Activated T-cell treated with anti-CD3 and anti-CD28 coated beads, Interleukin-2, amount 50 U/mL, for 4 hours (primary cell): ENCODE data around the gene SMPD3. TPM values are rescaled to one million over a fixed set of nuclear protein-coding genes. Genes with fewer than 3 reads are reported as not detected.

ENCODE experiments used
- ATAC-seq, 2 donors: fragments of 200-7000 bp; cut with Tn5 transposase; one replicate each; pipeline ENCODE4 v1.10.0; 2021
- DNase-seq: peaks from one replicate; pipeline ENCODE4 v3.0.0-alpha.2; 2020
- H3K27me3 Mint-ChIP-seq: one replicate; pipeline ENCODE4 v1.8.0; 2021; ENCODE audit warnings: low read depth, mixed read lengths
- H3K36me3 Mint-ChIP-seq: one replicate; pipeline ENCODE4 v1.8.0; 2022; ENCODE audit warnings: mixed read lengths; ENCODE audit not compliant: insufficient read depth
- H3K4me1 Mint-ChIP-seq: one replicate; pipeline ENCODE4 v1.8.0; 2021; ENCODE audit warnings: low read depth, mixed read lengths
- H3K4me3 Mint-ChIP-seq: one replicate; pipeline ENCODE4 v1.8.0; 2021; ENCODE audit warnings: mild to moderate bottlenecking, moderate library complexity, mixed read lengths
- H3K9me3 Mint-ChIP-seq: one replicate; pipeline ENCODE4 v1.8.0; 2021; ENCODE audit warnings: mixed read lengths
- total RNA-seq, 3 donors: library from RNA; stranded (reverse); gene quantifications; one replicate each; pipeline ENCODE4 v1.2.1, GENCODE V29; 2021

SMPD3 gene
- total RNA-seq, 3 donors from 2014 or later = 0.24 to 0.71 (median 0.40) TPM

DNA sequence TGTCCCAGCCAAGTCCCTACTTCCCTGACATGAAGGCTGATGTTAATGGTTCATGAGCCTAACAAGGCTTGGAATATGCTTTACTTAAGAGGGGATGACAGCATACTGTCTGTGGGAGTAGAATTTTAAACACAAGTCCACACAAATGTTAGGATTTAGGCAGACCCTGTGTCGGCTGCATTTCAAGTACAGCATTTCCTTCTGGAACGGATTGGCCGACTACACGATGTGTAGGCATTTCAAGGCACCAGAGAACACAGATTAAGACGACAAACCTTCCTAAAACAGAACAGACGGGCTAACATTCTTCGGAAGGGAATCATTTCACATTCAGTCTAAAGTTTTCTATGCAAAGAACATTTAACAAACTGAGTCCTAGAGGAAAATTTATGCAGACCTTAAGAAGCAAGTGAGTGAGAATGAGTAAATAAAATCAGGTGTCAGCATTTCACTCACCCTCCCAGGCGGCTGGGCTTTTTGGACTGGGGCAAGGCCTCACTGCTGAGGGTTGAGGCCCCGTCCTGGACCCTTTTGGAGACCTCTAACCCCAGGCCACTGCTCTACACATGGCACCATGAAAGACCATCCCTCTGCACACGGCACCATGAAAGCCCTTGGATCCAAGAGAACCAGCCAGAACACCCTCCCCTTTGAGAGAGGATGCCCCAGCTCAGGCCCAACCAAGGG is 67.5 kb downstream of the SMPD3 start:
- Mint-ChIP-seq H3K4me1 (peaks cover 32% of the 10 kb centered on the region), H3K27me3 (no peaks in the 10 kb centered on the region), H3K36me3 (no peaks in the 10 kb centered on the region), H3K4me3 (no peak overlapping the region), H3K9me3 (no peaks in the 10 kb centered on the region)
- DNase-seq (no peak), ATAC-seq (no peak)

DNA sequence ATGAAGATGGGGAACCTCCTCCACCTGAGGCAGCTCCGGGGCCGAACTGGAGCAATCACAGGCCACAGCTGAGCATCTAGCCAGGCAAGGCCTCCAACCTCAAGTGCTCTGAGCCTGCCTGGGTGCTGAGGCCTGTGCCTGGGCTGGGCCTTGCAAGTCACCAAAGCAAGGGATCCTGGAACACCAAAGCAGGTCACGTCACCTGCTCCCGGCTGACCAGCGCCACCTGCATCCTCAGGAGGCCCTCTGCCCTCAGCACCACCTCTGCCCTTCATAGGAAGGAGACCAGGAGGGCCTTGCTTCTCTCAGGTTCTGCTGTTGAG is 68.0 kb downstream of the SMPD3 start:
- no peaks in the 10 kb centered on the region for H3K27me3 Mint-ChIP-seq
- DNase-seq (no peak), ATAC-seq (no peak)
- H3K36me3 Mint-ChIP-seq = no peaks in the 10 kb centered on the region
- H3K4me1 Mint-ChIP-seq = peaks cover 32% of the 10 kb centered on the region
- H3K4me3 Mint-ChIP-seq = no peak overlapping the region
- no peaks in the 10 kb centered on the region for H3K9me3 Mint-ChIP-seq

DNA sequence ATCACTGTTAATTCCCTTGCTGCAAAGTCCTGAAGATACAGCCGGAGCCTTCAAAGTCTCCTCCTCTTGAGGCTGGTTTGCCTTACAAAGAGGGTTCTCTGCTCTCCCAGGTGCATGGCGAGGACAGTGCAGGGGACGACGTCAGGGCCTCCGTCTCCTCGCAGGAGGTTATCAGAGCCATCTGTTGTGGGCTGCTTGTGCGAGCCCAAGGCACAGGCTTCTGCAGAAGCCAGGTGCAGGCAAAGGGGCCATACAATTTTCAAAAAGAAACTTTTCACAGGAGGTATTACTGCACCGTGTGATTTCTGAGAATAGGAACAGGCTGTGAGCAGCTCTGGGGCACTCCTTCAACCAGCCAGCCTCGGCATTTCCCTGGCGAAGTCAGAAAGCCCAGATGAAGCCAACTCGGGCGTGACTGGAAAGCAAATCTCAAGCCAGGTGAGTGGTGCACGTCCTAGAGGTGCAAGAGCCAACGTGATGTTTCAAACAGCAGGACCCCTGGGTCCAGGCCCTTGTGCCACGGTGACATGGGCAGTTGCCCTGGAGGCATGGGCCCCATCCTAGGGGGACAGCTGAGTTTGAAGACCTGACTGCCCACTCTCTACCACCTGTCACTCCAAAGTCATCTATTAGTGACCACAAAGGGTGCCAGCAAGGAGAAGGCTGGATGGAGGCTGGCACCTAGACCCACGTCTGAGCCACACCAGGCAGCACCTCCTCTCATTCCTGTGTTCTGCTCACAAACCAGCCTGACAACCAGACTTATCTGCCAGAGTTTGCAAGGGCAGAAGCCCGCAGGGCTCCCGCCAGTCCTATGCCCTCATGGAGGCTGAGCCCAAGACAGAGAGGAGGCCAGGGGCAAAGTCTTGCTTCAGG is 68.6 kb downstream of the SMPD3 start:
- ATAC-seq = peak; percentile 23 to 28
- no peaks in the 10 kb centered on the region for H3K27me3 Mint-ChIP-seq
- H3K4me1 Mint-ChIP-seq = peaks cover 31% of the 10 kb centered on the region
- H3K4me3 Mint-ChIP-seq = no peak overlapping the region
- H3K36me3 Mint-ChIP-seq = no peaks in the 10 kb centered on the region
- DNase-seq = no peak
- no peaks in the 10 kb centered on the region for H3K9me3 Mint-ChIP-seq

DNA sequence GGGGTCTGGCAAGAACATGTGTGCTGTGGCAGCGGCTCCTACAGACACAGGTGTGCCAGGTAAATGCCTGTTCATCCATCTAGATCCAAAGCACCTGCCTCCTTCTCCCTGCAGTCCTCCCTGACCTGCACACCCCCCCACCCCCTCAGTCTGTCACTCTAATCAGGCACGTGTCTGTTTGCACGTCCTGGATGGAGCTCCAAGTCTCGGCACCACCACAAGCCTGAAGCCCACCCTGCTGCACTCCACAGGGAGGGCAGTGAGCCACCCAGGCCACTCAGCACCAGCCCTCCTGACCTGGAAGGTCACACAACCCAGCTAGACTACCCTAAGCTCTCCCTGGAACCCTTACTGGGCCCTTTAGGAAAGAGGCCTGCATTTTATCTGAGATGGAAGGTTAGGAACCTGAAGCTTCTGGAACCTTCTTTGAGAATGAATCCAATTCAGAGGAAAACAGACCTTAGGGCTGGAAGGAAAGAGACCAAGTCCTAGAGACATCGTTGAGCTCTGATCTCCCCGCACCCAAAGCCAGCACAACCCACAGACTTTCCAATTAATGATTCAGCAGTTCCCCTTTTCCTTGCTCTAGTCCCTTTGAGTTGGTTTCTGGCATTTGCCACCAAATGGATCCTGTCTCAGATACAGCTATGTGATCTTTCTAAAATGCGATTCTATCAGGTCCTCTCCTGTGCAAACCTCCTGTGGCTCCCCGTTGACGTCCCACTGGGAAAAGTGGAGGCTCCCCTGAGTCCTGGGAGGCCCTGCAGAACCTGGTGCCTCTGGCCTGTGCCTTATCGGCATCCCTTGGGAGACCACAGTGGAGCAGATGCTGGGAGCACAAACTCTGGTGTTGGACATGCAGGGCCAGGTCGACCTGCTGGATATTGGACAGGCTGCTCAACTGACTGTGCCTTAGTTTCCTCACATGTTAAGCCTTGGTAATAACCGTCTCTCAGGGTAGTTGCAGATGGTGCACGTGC is 69.6 kb downstream of the SMPD3 start:
- DNase-seq (no peak), ATAC-seq (no peak)
- peaks cover 28% of the 10 kb centered on the region for H3K4me1 Mint-ChIP-seq
- no peak overlapping the region for H3K4me3 Mint-ChIP-seq
- H3K36me3 Mint-ChIP-seq = no peaks in the 10 kb centered on the region
- no peaks in the 10 kb centered on the region for H3K27me3 Mint-ChIP-seq
- no peaks in the 10 kb centered on the region for H3K9me3 Mint-ChIP-seq

DNA sequence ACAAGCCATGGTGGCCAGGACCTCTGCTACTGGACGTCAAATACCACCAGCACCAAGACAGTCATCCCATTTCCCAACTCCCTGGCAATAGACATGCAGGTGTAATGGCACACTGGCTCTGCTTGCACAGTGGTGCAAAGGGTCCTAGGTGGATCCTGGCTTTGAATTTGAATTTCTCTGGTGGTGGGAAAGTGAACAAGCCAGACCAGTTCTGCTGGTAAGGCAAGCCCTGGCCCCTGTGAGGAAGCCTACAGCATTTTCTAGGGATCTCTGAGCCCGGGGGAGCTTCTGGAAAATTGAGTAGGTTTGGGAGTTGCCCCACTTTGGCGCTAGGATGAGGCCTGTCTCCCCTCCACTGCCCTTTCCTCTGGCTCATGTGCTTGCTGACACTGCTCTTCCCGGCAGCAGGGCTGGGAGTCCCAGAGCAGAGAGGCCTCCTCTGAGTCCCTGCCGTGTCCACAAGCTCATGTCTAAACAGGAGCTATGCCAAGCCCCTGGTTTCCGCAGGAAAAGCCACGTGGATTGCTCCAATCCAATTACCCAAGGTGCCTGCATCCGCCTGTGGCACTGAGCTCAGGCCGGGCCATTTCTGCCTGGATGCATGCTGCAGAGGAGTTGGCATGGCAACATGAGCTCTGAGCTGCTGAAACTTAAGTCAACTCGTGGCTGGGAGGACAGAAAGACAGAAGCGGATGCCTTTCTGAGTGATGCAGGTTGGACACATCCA is 70.5 kb downstream of the SMPD3 start:
- no peak for ATAC-seq
- H3K9me3 Mint-ChIP-seq = no peaks in the 10 kb centered on the region
- no peaks in the 10 kb centered on the region for H3K36me3 Mint-ChIP-seq
- no peaks in the 10 kb centered on the region for H3K27me3 Mint-ChIP-seq
- no peak for DNase-seq
- no peak overlapping the region for H3K4me3 Mint-ChIP-seq
- peaks cover 26% of the 10 kb centered on the region for H3K4me1 Mint-ChIP-seq

DNA sequence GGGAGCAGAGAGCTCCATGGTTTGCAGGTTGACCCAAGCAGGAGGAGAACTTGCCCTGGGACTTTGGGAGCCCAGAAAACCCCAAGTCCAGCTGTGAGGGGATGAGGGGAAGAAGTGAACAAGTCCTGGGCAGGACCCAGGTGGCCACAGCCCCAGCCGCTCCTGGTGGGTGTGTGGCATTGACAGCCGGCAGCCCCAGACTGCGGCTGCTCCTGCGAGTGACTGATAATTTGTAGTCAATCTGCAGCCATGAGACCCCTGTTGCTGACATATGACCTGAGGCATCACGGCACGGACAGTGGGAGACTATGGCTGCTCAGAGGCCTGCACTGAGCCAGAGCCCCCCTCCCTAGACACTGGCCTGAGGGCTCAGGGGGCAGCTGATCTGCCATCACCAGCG is 71.1 kb downstream of the SMPD3 start:
- Mint-ChIP-seq H3K4me3 (no peak overlapping the region), H3K4me1 (peaks cover 24% of the 10 kb centered on the region), H3K36me3 (no peaks in the 10 kb centered on the region), H3K27me3 (no peaks in the 10 kb centered on the region), H3K9me3 (no peaks in the 10 kb centered on the region)
- ATAC-seq (no peak), DNase-seq (no peak)

DNA sequence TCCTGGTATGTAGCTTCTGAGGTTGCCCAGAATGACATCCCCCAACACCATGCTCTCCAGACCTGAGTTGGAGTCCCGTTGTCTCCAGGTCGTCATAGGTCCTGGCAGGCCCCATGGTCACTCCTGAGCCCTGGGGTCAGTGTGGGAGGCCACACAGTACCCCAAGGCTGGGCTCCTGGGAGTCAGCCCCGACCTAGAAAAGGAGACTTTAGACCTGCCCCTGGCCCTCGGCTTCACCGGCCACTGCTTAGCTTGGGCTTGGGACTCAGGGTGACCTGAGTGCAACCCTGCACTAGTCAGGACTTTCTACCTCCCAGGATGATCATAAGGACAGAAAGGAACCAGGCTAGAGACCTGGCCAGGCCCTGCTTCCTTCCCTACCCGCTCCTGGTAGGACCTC is 71.7 kb downstream of the SMPD3 start:
- DNase-seq (no peak), ATAC-seq (no peak)
- Mint-ChIP-seq H3K9me3 (no peaks in the 10 kb centered on the region), H3K4me1 (peaks cover 22% of the 10 kb centered on the region), H3K27me3 (peaks cover 2% of the 10 kb centered on the region), H3K36me3 (no peaks in the 10 kb centered on the region), H3K4me3 (no peak overlapping the region)

DNA sequence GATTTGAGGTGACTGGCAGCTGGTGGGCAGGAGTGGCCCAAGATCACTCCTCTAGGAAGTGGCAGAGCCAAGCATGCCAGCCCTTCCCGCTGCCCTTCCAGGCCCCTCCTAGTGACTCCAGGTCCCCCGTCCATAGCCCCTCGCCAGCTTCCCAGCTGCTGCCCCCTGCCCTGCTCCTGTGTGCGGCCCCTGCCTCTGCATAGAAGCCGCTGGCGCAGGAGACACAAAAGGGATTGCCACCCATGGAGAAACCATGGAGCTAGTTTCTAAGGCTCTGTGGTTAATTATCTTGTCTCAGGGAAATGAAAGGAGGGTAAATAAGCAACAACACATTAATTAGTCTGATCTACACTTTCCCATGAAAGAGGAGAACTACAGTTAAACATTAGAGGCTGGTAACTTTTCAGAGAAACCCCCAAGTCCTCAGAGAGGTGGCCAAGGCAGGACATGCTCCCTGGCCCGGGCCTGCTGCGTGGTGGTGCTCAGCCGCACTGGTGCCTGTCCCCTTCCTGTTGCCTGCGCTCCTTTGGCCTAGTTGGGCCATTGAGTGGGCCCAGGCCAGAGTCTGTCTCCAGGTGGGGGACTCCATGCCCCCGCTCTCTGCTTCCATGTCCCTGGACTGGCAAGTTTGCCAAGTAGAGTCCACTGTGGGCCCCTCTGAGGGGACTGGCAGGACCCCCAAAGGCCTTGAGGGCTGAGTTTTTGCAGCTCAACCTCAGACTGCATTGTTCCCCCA is 72.3 kb downstream of the SMPD3 start:
- no peak for DNase-seq
- Mint-ChIP-seq H3K4me1 (peaks cover 23% of the 10 kb centered on the region), H3K9me3 (no peaks in the 10 kb centered on the region), H3K36me3 (no peaks in the 10 kb centered on the region), H3K4me3 (no peak overlapping the region), H3K27me3 (peaks cover 2% of the 10 kb centered on the region)
- ATAC-seq = no peak

DNA sequence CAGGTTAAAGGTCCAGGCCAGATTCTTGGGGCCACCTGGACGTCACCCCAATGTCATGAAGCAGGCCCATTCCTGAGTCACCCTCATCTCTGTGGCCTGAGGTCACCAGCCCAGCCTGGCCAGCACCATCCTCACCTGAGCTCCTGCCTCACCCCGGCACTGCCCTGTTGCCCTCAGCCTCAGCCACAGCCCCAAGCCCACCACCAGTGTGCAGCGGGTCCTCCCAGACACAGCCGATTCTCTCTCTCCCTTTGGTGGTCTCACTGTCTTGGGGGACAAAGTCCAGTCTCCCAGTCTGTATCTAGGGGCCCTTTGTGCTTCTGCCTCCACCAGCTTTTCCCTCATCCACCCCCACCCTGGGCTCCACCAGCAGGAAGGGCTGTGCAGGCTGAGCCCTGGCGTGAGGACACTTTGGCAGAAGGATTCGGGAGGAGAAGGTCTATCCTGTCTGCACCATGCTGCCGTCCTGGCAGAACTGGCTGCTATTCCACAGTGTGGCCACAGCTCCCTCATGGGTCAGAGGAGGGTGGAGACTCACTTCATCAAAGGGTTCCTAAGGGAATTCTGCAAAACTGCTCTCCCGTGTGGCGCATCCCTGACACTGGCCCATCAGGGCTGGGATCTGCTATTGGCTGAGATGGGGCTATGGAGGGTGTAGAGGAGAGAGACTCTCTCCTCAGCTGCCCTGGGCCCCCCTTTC is 73.2 kb downstream of the SMPD3 start:
- no peak for ATAC-seq
- DNase-seq = no peak
- Mint-ChIP-seq H3K4me1 (peaks cover 28% of the 10 kb centered on the region), H3K36me3 (no peaks in the 10 kb centered on the region), H3K4me3 (no peak overlapping the region), H3K27me3 (peaks cover 2% of the 10 kb centered on the region), H3K9me3 (no peaks in the 10 kb centered on the region)

DNA sequence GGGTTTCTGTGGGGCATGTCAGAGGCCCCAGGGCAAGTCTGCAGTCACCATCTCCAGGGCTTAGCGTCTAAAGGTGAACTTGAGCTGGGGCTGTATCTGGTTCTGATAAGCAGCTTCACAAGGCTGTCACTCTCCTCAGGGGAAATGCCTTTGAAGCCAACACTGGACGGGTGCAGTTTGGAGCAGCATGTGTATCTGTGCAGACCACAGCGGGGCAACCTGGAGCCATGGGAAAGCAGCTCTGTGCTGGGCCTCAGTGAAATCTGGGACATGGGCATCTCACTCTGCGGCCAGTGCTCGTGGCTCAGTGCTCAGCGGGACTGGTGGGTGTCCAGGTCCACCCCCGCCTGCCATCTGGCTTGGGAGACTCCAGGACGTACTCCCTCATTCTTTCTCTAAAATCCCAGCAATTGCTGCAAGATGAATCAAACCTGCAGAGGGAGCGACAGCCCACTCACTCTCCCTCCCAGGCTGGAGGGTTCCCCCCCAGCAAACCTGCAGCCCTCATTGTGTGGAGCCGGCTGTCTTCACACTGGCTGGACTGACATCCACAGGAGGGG is 74.0 kb downstream of the SMPD3 start:
- no peak for ATAC-seq

DNA sequence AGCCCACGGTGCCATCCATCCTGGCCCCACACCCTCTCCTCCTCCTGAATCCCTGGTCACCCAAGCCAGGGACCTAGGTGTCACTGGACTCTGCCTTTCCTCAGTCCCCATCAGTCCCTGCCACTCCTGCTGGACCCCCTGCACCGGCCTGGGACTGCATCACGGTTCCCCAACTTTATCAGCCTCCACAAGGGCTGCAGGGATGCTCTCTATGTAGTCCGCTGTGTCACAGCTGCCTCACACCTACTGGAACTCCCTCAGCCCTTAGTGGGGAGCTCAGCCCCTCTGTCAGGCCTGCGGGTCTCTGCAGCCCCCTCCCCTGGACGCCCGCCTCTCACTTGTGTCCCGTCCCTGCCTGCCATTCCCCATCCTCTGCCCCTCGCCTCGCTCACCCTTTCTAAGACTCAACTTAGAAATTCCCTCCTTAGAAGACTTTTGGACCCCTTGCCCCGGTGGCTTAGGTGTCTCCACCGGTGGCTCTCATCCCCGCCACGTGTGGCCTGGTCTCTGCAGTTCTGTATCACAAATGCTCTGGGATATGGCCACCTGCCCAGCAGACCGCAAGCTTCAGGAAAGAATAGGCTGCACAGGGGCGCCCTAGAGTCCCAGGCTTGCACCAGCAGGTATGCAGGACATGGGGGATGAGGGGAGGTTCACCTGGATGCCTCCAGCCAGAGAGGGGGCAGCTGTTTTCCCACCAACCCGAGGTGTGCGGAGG is 74.6 kb downstream of the SMPD3 start:
- Mint-ChIP-seq H3K27me3 (peaks cover 2% of the 10 kb centered on the region), H3K36me3 (no peaks in the 10 kb centered on the region), H3K4me3 (no peak overlapping the region), H3K4me1 (peaks cover 28% of the 10 kb centered on the region), H3K9me3 (no peaks in the 10 kb centered on the region)
- DNase-seq (no peak), ATAC-seq (no peak)

More for the DNA sequence above, 74.0 kb downstream of the SMPD3 start:
- peaks cover 28% of the 10 kb centered on the region for H3K4me1 Mint-ChIP-seq
- no peak overlapping the region for H3K4me3 Mint-ChIP-seq
- DNase-seq = no peak
- H3K27me3 Mint-ChIP-seq = peaks cover 2% of the 10 kb centered on the region
- no peaks in the 10 kb centered on the region for H3K36me3 Mint-ChIP-seq
- H3K9me3 Mint-ChIP-seq = no peaks in the 10 kb centered on the region

DNA sequence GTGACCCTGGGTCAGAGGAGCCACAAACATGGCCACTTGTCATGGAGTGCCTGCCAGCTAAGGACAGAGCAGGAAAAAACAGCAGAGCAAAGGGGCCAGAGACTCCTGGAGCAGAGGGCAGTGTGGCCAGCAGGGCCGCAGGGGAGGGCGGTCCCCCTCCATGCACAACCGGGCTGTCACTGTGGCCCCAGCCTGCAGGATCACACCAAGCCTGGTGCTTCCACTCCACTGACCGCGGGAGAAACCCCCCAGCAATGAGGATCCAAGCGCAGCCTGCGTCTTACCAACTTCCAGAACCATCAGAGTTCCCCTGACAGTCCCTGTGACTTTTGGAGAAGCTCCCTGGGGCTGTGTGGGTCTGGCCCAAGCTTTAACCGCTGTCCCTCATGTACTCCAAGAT is 75.5 kb downstream of the SMPD3 start:
- no peaks in the 10 kb centered on the region for H3K9me3 Mint-ChIP-seq
- no peak for DNase-seq
- H3K4me3 Mint-ChIP-seq = no peak overlapping the region
- ATAC-seq = no peak
- H3K36me3 Mint-ChIP-seq = no peaks in the 10 kb centered on the region
- peaks cover 34% of the 10 kb centered on the region for H3K4me1 Mint-ChIP-seq
- H3K27me3 Mint-ChIP-seq = peaks cover 2% of the 10 kb centered on the region
